ENCODE data around the gene FIBP.

- TF ChIP-seq CTCF (IDR thresholded peaks at IDR 0.05) (no peak), POLR2A (IDR thresholded peaks at IDR 0.05) (no peak)
Observed at GRCh38 chr11:65921033-65921555, 32.8 kb upstream of the FIBP start.
